ENCODE data around the gene TREM1.

DNA sequence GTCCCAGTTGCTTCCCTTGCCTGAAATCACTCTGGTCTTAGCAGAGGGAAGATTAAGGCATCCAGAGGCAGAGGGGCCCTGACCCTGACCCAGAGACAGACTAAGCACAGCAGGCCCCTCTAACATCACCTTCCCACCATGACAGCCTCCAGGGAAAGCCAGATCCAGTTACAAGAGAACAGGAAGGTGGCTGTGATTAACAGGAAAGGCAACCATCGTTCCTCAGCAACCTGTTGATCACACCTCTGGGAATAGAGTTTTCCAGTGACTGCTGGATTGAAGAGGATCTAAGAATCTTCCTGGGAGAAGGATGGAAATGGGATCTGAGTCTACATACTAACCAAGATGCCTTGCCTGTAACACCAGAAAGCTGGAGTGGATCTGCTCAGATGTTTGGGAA, 5.2 kb upstream of the TREM1 start:
- TF ChIP-seq, protein P1, sequence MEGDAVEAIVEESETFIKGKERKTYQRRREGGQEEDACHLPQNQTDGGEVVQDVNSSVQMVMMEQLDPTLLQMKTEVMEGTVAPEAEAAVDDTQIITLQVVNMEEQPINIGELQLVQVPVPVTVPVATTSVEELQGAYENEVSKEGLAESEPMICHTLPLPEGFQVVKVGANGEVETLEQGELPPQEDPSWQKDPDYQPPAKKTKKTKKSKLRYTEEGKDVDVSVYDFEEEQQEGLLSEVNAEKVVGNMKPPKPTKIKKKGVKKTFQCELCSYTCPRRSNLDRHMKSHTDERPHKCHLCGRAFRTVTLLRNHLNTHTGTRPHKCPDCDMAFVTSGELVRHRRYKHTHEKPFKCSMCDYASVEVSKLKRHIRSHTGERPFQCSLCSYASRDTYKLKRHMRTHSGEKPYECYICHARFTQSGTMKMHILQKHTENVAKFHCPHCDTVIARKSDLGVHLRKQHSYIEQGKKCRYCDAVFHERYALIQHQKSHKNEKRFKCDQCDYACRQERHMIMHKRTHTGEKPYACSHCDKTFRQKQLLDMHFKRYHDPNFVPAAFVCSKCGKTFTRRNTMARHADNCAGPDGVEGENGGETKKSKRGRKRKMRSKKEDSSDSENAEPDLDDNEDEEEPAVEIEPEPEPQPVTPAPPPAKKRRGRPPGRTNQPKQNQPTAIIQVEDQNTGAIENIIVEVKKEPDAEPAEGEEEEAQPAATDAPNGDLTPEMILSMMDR (IDR thresholded peaks at IDR 0.05), result no peak
- no peak for TF ChIP-seq POLR2A (IDR thresholded peaks at IDR 0.05)

All from esophagus squamous epithelium (tissue), 4 donors.